ENCODE data around the gene SAG. TPM values are rescaled to one million over a fixed set of nuclear protein-coding genes. Genes with fewer than 3 reads are reported as not detected.

Gene SAG
- total RNA-seq, 4 donors from 2014 or later: not detected

GRCh38 chr2:233339427-233339826, 31.8 kb downstream of the SAG start:
- TF ChIP-seq CTCF (IDR thresholded peaks at IDR 0.05) (no peak), POLR2A (IDR thresholded peaks at IDR 0.05) (no peak)
- 41 to 51% methylated on average over 3 of the region's 3 CpGs for WGBS, 2 donors
- no peak for DNase-seq (ENCODE audit: low spot score in 2 of 2)
- intact Hi-C loops (cut with DNase I; ENCODE audit: low total_unique reads): no loop called here
- no peak overlapping the region for H3K4me3 ChIP-seq (ENCODE audit: low read depth, poor library complexity, severe bottlenecking)

- intact Hi-C loops (cut with DNase I; ENCODE audit: low total_unique reads): no loop called here
- H3K4me3 ChIP-seq (ENCODE audit: low read depth, poor library complexity, severe bottlenecking): no peak overlapping the region
- 97 to 99% methylated on average over 3 of the region's 3 CpGs for WGBS, 2 donors
- TF ChIP-seq CTCF (IDR thresholded peaks at IDR 0.05) (no peak), POLR2A (IDR thresholded peaks at IDR 0.05) (no peak)
- no peak for DNase-seq (ENCODE audit: low spot score in 2 of 2)
Observed at GRCh38 chr2:233341296-233341695, 33.7 kb downstream of the SAG start.

GRCh38 chr2:233342301-233342700, 34.7 kb downstream of the SAG start:
- intact Hi-C loops (cut with DNase I; ENCODE audit: low total_unique reads): no loop called here

GRCh38 chr2:233343171-233343705, 35.6 kb downstream of the SAG start:
- intact Hi-C loops (cut with DNase I; ENCODE audit: low total_unique reads): no loop called here
- TF ChIP-seq POLR2A (IDR thresholded peaks at IDR 0.05): no peak
- peak in 1 of 2 donors; percentile 28 for DNase-seq (ENCODE audit: low spot score in 2 of 2)
- 92 to 95% methylated on average over 15 of the region's 15 CpGs for WGBS, 2 donors
- H3K4me3 ChIP-seq (ENCODE audit: low read depth, poor library complexity, severe bottlenecking): no peak overlapping the region

More at GRCh38 chr2:233342301-233342700, 34.7 kb downstream of the SAG start:
- TF ChIP-seq CTCF (IDR thresholded peaks at IDR 0.05) (no peak), POLR2A (IDR thresholded peaks at IDR 0.05) (no peak)
- H3K4me3 ChIP-seq (ENCODE audit: low read depth, poor library complexity, severe bottlenecking): no peak overlapping the region
- WGBS, 2 donors: 87 to 89% methylated on average over 5 of the region's 5 CpGs
- no peak for DNase-seq (ENCODE audit: low spot score in 2 of 2)

- intact Hi-C loops (cut with DNase I; ENCODE audit: low total_unique reads): no loop called here
- H3K4me3 ChIP-seq (ENCODE audit: low read depth, poor library complexity, severe bottlenecking): no peak overlapping the region
- WGBS, 2 donors: 91% methylated on average over 12 of the region's 12 CpGs
- DNase-seq (ENCODE audit: low spot score in 2 of 2): peak in 1 of 2 donors; percentile 74
- TF ChIP-seq POLR2A (IDR thresholded peaks at IDR 0.05): no peak
- TF ChIP-seq CTCF (IDR thresholded peaks at IDR 0.05): no peak
Observed at GRCh38 chr2:233346376-233346775, 38.8 kb downstream of the SAG start.

DNA sequence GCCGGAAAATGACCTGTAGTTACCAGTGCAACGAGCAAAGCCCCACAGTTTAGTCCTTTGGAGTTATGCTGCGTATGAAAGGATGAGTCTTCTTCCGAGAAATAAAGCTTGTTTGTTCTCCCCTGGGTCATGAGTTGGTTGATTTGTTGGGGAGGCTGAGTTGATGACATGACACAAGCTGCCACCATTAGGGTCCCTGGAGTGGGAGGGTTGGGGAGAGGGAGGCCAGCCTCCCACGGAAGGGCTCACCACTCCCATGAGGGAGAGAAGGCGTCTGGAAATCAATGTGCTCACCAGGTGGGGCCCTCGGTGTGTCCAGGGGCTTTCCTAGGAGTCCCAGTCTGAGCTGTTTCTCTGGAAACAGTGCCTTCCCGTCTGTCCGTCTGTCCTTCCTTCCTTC, 39.3 kb downstream of the SAG start:
- WGBS, 2 donors: 67 to 72% methylated on average over 9 of the region's 9 CpGs
- peak in 1 of 2 donors; percentile 60 for DNase-seq (ENCODE audit: low spot score in 2 of 2)
- TF ChIP-seq POLR2A (IDR thresholded peaks at IDR 0.05) (no peak), CTCF (IDR thresholded peaks at IDR 0.05) (no peak)

More for the DNA sequence above, 39.3 kb downstream of the SAG start:
- intact Hi-C loops (cut with DNase I; ENCODE audit: low total_unique reads): no loop called here
- no peak overlapping the region for H3K4me3 ChIP-seq (ENCODE audit: low read depth, poor library complexity, severe bottlenecking)

Measured in lower leg skin (tissue), 4 donors.